HCT116 (cell line): Measurements from ENCODE around the gene KY. TPM values are rescaled to one million over a fixed set of nuclear protein-coding genes. Genes with fewer than 3 reads are reported as not detected.

Experiments used
- ATAC-seq: fragments of 200-7000 bp; cut with Tn5 transposase; 2 replicates; pipeline ENCODE4 v1.9.1; 2020; ENCODE audit warnings: mild to moderate bottlenecking, moderate library complexity
- BruUV-seq: library from RNA; stranded (reverse); fragments of 400-500 nt; replicated peaks from 2 replicates; lab custom pipeline; 2021; lab: Mats Ljungman, UMichigan
- CTCF ChIA-PET: fragments of 300-600 bp; sonication (Branson Sonifier 250); formaldehyde crosslinking; loops from one replicate; lab custom pipeline; 2021; ENCODE audit warnings: antibody characterized with exemption; lab: Charles Lee
- POLR2A ChIA-PET: fragments of 300-600, 350-600 bp; sonication (Branson Sonifier 250); formaldehyde crosslinking; loops from one replicate; lab custom pipeline; 2021; ENCODE audit warnings: antibody characterized with exemption; lab: Charles Lee
- RAD21 ChIA-PET, 2 experiments: fragments of 300-600 bp; sonication (Branson Sonifier 250); formaldehyde crosslinking; loops; one replicate each; lab custom pipeline; 2023; ENCODE audit warnings: low total read pairs in 2 of 2; ENCODE audit not compliant: uncharacterized antibody in 2 of 2, unreplicated experiment in 2 of 2, low non-redundant PET in 1 of 2; lab: Charles Lee
- DNase-seq: peaks from one replicate; pipeline ENCODE4 v3.0.0-alpha.2; 2010; ENCODE audit warnings: low read depth, low spot score
- H2AFZ ChIP-seq: fragments of 200-600 bp; shearing (Covaris generic), sonication (generic); 2 replicates; pipeline ENCODE4 v1.6.1; 2017; ENCODE audit warnings: low read depth, mixed run types, mixed read lengths, antibody characterized with exemption, low read length; ENCODE audit not compliant: poor library complexity, severe bottlenecking
- H3K27ac ChIP-seq: 2 replicates; pipeline ENCODE4 v1.5.1; 2012; ENCODE audit warnings: low read depth, low read length
- H3K27me3 ChIP-seq: fragments of 200-600 bp; sonication (generic); 2 replicates; pipeline ENCODE4 v1.6.1; 2016; ENCODE audit warnings: mixed run types, low read length, mixed read lengths; ENCODE audit not compliant: insufficient read depth
- H3K36me3 ChIP-seq, 2 experiments: fragments of 200-500 bp in 1 of 2; fragments of 200-600 bp in 1 of 2; sonication (Bioruptor generic) in 1 of 2; sonication (generic) in 1 of 2; 2 replicates each; pipeline versions ENCODE4 v1.5.1 to v1.6.1; 2014 to 2016; ENCODE audit warnings: low read length in 2 of 2, inconsistent platforms in 1 of 2, mixed read lengths in 1 of 2, mixed run types in 1 of 2; ENCODE audit not compliant: insufficient read depth in 2 of 2, control insufficient read depth in 1 of 2
- H3K4me1 ChIP-seq, 2 experiments: fragments of 200-600 bp in 1 of 2; sonication (generic) in 1 of 2; 2 replicates each; pipeline versions ENCODE4 v1.5.1 to v1.6.1; 2012 to 2017; ENCODE audit warnings: low read length in 2 of 2, inconsistent platforms in 1 of 2, mild to moderate bottlenecking in 1 of 2, mixed read lengths in 1 of 2, mixed run types in 1 of 2, moderate library complexity in 1 of 2; ENCODE audit not compliant: insufficient read depth in 2 of 2, control insufficient read depth in 1 of 2
- H3K4me2 ChIP-seq: fragments of 200-600 bp; sonication (generic); 2 replicates; pipeline ENCODE4 v1.6.1; 2017; ENCODE audit warnings: mixed run types, low read length, mixed read lengths
- H3K4me3 ChIP-seq, 2 experiments: fragments of 200-600 bp in 1 of 2; sonication (generic) in 1 of 2; replicated peaks in 1 of 2; 2 replicates each; pipeline ENCODE4 v1.5.1; 2011 to 2016; ENCODE audit warnings: low read length in 2 of 2, control low read depth in 1 of 2, low read depth in 1 of 2, mild to moderate bottlenecking in 1 of 2, mixed read lengths in 1 of 2, mixed run types in 1 of 2
- H3K79me2 ChIP-seq: fragments of 200-600 bp; sonication (generic); 2 replicates; pipeline ENCODE4 v1.6.1; 2017; ENCODE audit warnings: mild to moderate bottlenecking, mixed run types, low read length, moderate library complexity, mixed read lengths; ENCODE audit not compliant: insufficient read depth
- H3K9ac ChIP-seq: fragments of 200-600 bp; sonication (generic); 2 replicates; pipeline ENCODE4 v1.6.1; 2016; ENCODE audit warnings: low read length, mixed read lengths
- H3K9me2 ChIP-seq: fragments of 200-600 bp; sonication (generic), shearing (Covaris generic); 2 replicates; pipeline ENCODE4 v1.6.1; 2017; ENCODE audit warnings: mixed run types, mild to moderate bottlenecking, moderate library complexity; ENCODE audit not compliant: insufficient read depth
- H3K9me3 ChIP-seq, 2 experiments: fragments of 200-500 bp in 1 of 2; fragments of 200-600 bp in 1 of 2; sonication (Bioruptor generic) in 1 of 2; sonication (generic) in 1 of 2; 2 replicates each; pipeline ENCODE4 v1.6.1; 2014 to 2017; ENCODE audit warnings: low read length in 2 of 2, mixed read lengths in 2 of 2, inconsistent platforms in 1 of 2, low read depth in 1 of 2, mild to moderate bottlenecking in 1 of 2, mixed run types in 1 of 2, moderate library complexity in 1 of 2; ENCODE audit not compliant: control insufficient read depth in 1 of 2, insufficient read depth in 1 of 2
- H4K20me1 ChIP-seq: fragments of 200-600 bp; sonication (generic), shearing (Covaris generic); 2 replicates; pipeline ENCODE4 v1.6.1; 2017; ENCODE audit warnings: mixed run types, mild to moderate bottlenecking, moderate library complexity; ENCODE audit not compliant: insufficient read depth
- ATF3 ChIP-seq: IDR thresholded peaks from 2 replicates; pipeline ENCODE4 v1.6.1; 2012
- CEBPB ChIP-seq: IDR thresholded peaks from 2 replicates; pipeline ENCODE4 v1.6.1; 2012; ENCODE audit warnings: low read depth
- EGR1 ChIP-seq: IDR thresholded peaks from 2 replicates; pipeline ENCODE4 v1.6.1; 2012; ENCODE audit warnings: low read depth
- EZH2 ChIP-seq: fragments of 200-600 bp; sonication (generic); IDR thresholded peaks from 2 replicates; pipeline ENCODE4 v1.6.1; 2017; ENCODE audit warnings: antibody characterized with exemption, mixed run types
- EZH2phosphoT487 ChIP-seq: fragments of 200-600 bp; IDR thresholded peaks from 2 replicates; pipeline ENCODE4 v1.6.1; 2018; ENCODE audit warnings: antibody characterized with exemption, borderline replicate concordance
- FOSL1 ChIP-seq: IDR thresholded peaks from 2 replicates; pipeline ENCODE4 v1.6.1; 2012; ENCODE audit warnings: low read depth
- JUND ChIP-seq: IDR thresholded peaks from 2 replicates; pipeline ENCODE4 v1.6.1; 2012
- POLR2AphosphoS5 ChIP-seq: IDR thresholded peaks from 2 replicates; pipeline ENCODE4 v1.6.1; 2011; ENCODE audit warnings: mild to moderate bottlenecking, low read depth, low read length, moderate library complexity
- RAD21 ChIP-seq: IDR thresholded peaks from 2 replicates; pipeline ENCODE4 v1.6.1; 2012; ENCODE audit warnings: low read depth, mild to moderate bottlenecking
- SIN3A ChIP-seq: IDR thresholded peaks from 2 replicates; pipeline ENCODE4 v1.6.1; 2012; ENCODE audit warnings: low read depth
- SP1 ChIP-seq: IDR thresholded peaks from 2 replicates; pipeline ENCODE4 v1.6.1; 2012; ENCODE audit warnings: low read depth
- SRF ChIP-seq: IDR thresholded peaks from 2 replicates; pipeline ENCODE4 v1.6.1; 2012; ENCODE audit warnings: low read depth
- YY1 ChIP-seq: IDR thresholded peaks from 2 replicates; pipeline ENCODE4 v1.6.1; 2011; ENCODE audit warnings: low read length, low read depth, moderate library complexity, mild to moderate bottlenecking; ENCODE audit not compliant: insufficient replicate concordance; ENCODE audit errors: extremely low read depth
- ZNF274 ChIP-seq: fragments of 200-500 bp; sonication (Bioruptor generic); IDR thresholded peaks from 2 replicates; pipeline ENCODE4 v1.6.1; 2014; ENCODE audit warnings: mild to moderate bottlenecking, low read depth, low read length, inconsistent platforms
- intact Hi-C: fragments of 100-400 bp; cut with micrococcal nuclease; formaldehyde crosslinking; loops from 2 replicates; pipeline ENCODE4 v1.10.0; 2022
- total RNA-seq: library from RNA; stranded (reverse); gene quantifications from one replicate; pipeline ENCODE4 v1.2.1, GENCODE V29; 2021; ENCODE audit not compliant: unreplicated experiment

Gene KY
- total RNA-seq, 1 experiment from 2014 or later, result not detected

- Histone ChIP-seq H3K9ac (no peak overlapping the region), H3K9me2 (no peaks in the 10 kb centered on the region), H3K4me2 (no peak overlapping the region), H3K27me3 (peaks cover 24% of the 10 kb centered on the region), H3K4me1 (no peaks in the 10 kb centered on the region), H3K36me3 (no peaks in the 10 kb centered on the region), H2AFZ (no peak overlapping the region), H4K20me1 (no peaks in the 10 kb centered on the region), H3K79me2 (no peaks in the 10 kb centered on the region), H3K27ac (no peak overlapping the region), H3K9me3 (no peaks in the 10 kb centered on the region), H3K4me3 (no peak overlapping the region)
- ChIA-PET CTCF (no interaction called here), RAD21 (no interaction called here), POLR2A (no interaction called here)
- no peak for DNase-seq
- no peak for TF ChIP-seq FOSL1
- no peak for TF ChIP-seq RAD21
- TF ChIP-seq POLR2AphosphoS5, result no peak
- TF ChIP-seq SRF, result no peak
- no peak for ATAC-seq
- BruUV-seq, result no TSS peak
- intact Hi-C loops, result no loop called here
Observed at GRCh38 chr3:134656211-134656800, 5.5 kb upstream of the KY start.

- Histone ChIP-seq H3K4me2 (no peak overlapping the region), H3K36me3 (no peaks in the 10 kb centered on the region), H3K9me2 (no peaks in the 10 kb centered on the region), H3K9me3 (no peaks in the 10 kb centered on the region)
- RAD21 ChIA-PET, result no interaction called here
- no peak for TF ChIP-seq EZH2
- no peak for TF ChIP-seq EGR1
- TF ChIP-seq JUND, result no peak
- no peak for TF ChIP-seq EZH2phosphoT487
- no peak for TF ChIP-seq FOSL1
- TF ChIP-seq SIN3A, result no peak
- TF ChIP-seq YY1, result no peak
- TF ChIP-seq POLR2AphosphoS5, result no peak
- TF ChIP-seq CEBPB, result no peak
- no peak for TF ChIP-seq ZNF274
- TF ChIP-seq ATF3, result no peak
- no peak for TF ChIP-seq SP1
- TF ChIP-seq, all 23 proteins: peak for 0
- H2AFZ ChIP-seq, result no peak overlapping the region
- ATAC-seq (no peak), DNase-seq (no peak)
- H3K79me2 ChIP-seq, result no peaks in the 10 kb centered on the region
- no peaks in the 10 kb centered on the region for H3K4me1 ChIP-seq
- no peaks in the 10 kb centered on the region for H4K20me1 ChIP-seq
- intact Hi-C loops, result no loop called here
- H3K27ac ChIP-seq, result no peak overlapping the region
- BruUV-seq, result no TSS peak
- no peak overlapping the region for H3K4me3 ChIP-seq
- H3K27me3 ChIP-seq, result peaks cover 24% of the 10 kb centered on the region
- ChIA-PET POLR2A (no interaction called here), CTCF (no interaction called here)
- H3K9ac ChIP-seq, result no peak overlapping the region
Observed at GRCh38 chr3:134655706-134656105, 4.9 kb upstream of the KY start.
